ENCODE data around the gene XCR1. TPM values are rescaled to one million over a fixed set of nuclear protein-coding genes. Genes with fewer than 3 reads are reported as not detected.
"Not testable (repeated sequence)": the region's sequence is repeated elsewhere in the genome, so short reads cannot be mapped to it uniquely, and the experiment has no call there.

Gene XCR1
- total RNA-seq, 6 experiments from 2014 or later: not detected

GRCh38 chr3:46001178-46001577 is 26.1 kb downstream of the XCR1 start:
- H3K36me3 Mint-ChIP-seq (ENCODE audit: low read depth): no peaks in the 10 kb centered on the region
- H3K27ac Mint-ChIP-seq: no peak overlapping the region

GRCh38 chr3:45997942-45998341 is 29.3 kb downstream of the XCR1 start:
- DNase-seq: no peak
- no peak overlapping the region for H3K27ac Mint-ChIP-seq
- peaks cover 3% of the 10 kb centered on the region for H3K27me3 Mint-ChIP-seq (ENCODE audit: insufficient read depth)
- no peak overlapping the region for H3K4me3 Mint-ChIP-seq
- TF ChIP-seq CTCF (IDR thresholded peaks at IDR 0.05): no peak
- peaks cover 22% of the 10 kb centered on the region for H3K4me1 Mint-ChIP-seq (ENCODE audit: low read depth)
- H3K9me3 Mint-ChIP-seq: no peaks in the 10 kb centered on the region
- no peaks in the 10 kb centered on the region for H3K36me3 Mint-ChIP-seq (ENCODE audit: low read depth)

More at GRCh38 chr3:46001178-46001577, 26.1 kb downstream of the XCR1 start:
- H3K27me3 Mint-ChIP-seq (ENCODE audit: insufficient read depth): peaks cover 6% of the 10 kb centered on the region
- no peak for DNase-seq
- H3K4me1 Mint-ChIP-seq (ENCODE audit: low read depth): peaks cover 10% of the 10 kb centered on the region
- H3K4me3 Mint-ChIP-seq: no peak overlapping the region
- no peaks in the 10 kb centered on the region for H3K9me3 Mint-ChIP-seq
- no peak for TF ChIP-seq CTCF (IDR thresholded peaks at IDR 0.05)

- peaks cover 27% of the 10 kb centered on the region for H3K4me1 Mint-ChIP-seq (ENCODE audit: low read depth)
- not testable (repeated sequence) for H3K36me3 Mint-ChIP-seq (ENCODE audit: low read depth); DNase-seq; H3K4me3 Mint-ChIP-seq; H3K9me3 Mint-ChIP-seq; H3K27me3 Mint-ChIP-seq (ENCODE audit: insufficient read depth); H3K27ac Mint-ChIP-seq
These were observed 29.8 kb downstream of the XCR1 start for GRCh38 chr3:45997499-45997898.

- H3K36me3 Mint-ChIP-seq (ENCODE audit: low read depth): no peaks in the 10 kb centered on the region
- peak; percentile 83 for DNase-seq
- no peaks in the 10 kb centered on the region; the same call in 1 of the 2 replicates for H3K27me3 Mint-ChIP-seq (ENCODE audit: insufficient read depth)
- H3K4me1 Mint-ChIP-seq (ENCODE audit: low read depth): peaks cover 40% of the 10 kb centered on the region
- H3K9me3 Mint-ChIP-seq: no peaks in the 10 kb centered on the region
- H3K4me3 Mint-ChIP-seq: peak within 1 kb of the TSS; percentile 90
- H3K27ac Mint-ChIP-seq: peak within 1 kb of the TSS; percentile 77
- no peak for TF ChIP-seq CTCF (IDR thresholded peaks at IDR 0.05)
These were observed 31.8 kb downstream of the XCR1 start, which contains the start of gene FYCO1 for GRCh38 chr3:45995236-45996192. Gene FYCO1, minus strand, starts transcription at chr3:45995824. Its CDS starts 10,914 bp downstream, at chr3:45984910.

GRCh38 chr3:45994419-45995235 is 32.7 kb downstream of the XCR1 start:
- no peak for DNase-seq
- Mint-ChIP-seq H3K4me3 (peak overlapping the region; percentile 90), H3K27ac (peak overlapping the region; percentile 77), H3K4me1 (ENCODE audit: low read depth) (peaks cover 49% of the 10 kb centered on the region), H3K36me3 (ENCODE audit: low read depth) (no peaks in the 10 kb centered on the region), H3K27me3 (ENCODE audit: insufficient read depth) (no peaks in the 10 kb centered on the region; the same call in 1 of the 2 replicates), H3K9me3 (no peaks in the 10 kb centered on the region)
- TF ChIP-seq CTCF (IDR thresholded peaks at IDR 0.05): no peak

Data from HFFc6 (cell line).